ENCODE measurements around the gene COQ4. TPM values are rescaled to one million over a fixed set of nuclear protein-coding genes. Genes with fewer than 3 reads are reported as not detected.

Gene COQ4
- total RNA-seq, 1 experiment from 2014 or later: 45.8 TPM

DNA sequence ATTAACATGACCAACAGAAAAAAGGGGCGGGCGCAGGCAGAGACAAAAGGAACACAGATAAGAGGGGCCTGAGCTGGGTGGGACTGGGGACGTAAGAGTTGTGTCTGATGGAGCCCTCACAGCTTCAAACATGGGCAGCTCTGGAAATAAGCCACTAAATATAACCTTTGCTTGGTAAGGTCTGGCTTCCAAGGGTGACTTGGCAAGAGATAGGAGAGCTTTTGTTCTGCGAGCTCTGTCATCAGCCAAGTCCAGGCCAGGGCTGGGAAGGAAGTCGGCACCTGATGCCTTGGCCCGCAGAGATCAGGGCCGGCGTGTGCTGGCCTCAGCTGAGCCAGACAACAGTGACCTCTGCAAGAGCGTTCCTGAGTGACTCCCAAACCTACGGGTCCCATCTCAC lies 12.2 kb upstream of the COQ4 start (continued):
- TF ChIP-seq SRF (IDR thresholded peaks at IDR 0.05; ENCODE audit: low read depth): no peak

DNA sequence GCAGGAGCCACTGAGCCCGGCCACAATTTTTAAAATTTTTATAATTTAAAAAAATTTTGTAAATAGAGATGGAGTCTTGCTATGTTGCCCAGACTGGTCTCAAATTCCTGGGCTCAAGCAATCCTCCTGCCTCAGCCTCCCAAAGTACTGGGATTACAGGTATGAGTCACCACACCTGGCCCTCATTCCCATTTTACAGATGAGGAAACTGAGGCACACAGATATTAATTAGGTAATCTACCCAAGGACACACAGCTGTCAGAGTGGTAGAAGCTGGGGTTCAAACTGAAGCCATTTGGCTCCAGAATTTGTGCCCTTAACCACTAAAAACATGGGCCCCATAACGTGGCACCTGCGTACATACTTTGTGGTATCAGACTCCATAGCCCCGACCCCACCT lies 7.9 kb upstream of the COQ4 start:
- Histone ChIP-seq H3K9ac (ENCODE audit: low read length) (no peak overlapping the region), H3K27ac (ENCODE audit: low read depth, low read length) (no peak overlapping the region), H3K9me3 (ENCODE audit: control insufficient read depth in 1 of 2, insufficient read depth in 1 of 2, low read depth in 1 of 2, low read length in 2 of 2) (no peaks in the 10 kb centered on the region), H4K20me1 (ENCODE audit: insufficient read depth) (no peaks in the 10 kb centered on the region), H3K79me2 (ENCODE audit: insufficient read depth, low read length) (no peaks in the 10 kb centered on the region), H3K27me3 (ENCODE audit: insufficient read depth, low read length) (no peaks in the 10 kb centered on the region), H2AFZ (ENCODE audit: low read depth, low read length, poor library complexity, severe bottlenecking) (no peak overlapping the region), H3K4me3 (replicated peaks in 1 of 2; ENCODE audit: low read depth in 1 of 2, low read length in 2 of 2) (no peak overlapping the region), H3K9me2 (ENCODE audit: insufficient read depth) (no peaks in the 10 kb centered on the region), H3K4me2 (ENCODE audit: low read length) (no peak overlapping the region), H3K4me1 (ENCODE audit: control insufficient read depth in 1 of 2, insufficient read depth in 2 of 2, low read length in 2 of 2) (no peaks in the 10 kb centered on the region), H3K36me3 (ENCODE audit: control insufficient read depth in 1 of 2, insufficient read depth in 2 of 2, low read length in 2 of 2) (peaks cover 21 to 23% of the 10 kb centered on the region in 2 experiments)
- ATAC-seq (no peak), DNase-seq (ENCODE audit: low read depth, low spot score) (no peak)
- intact Hi-C loops (cut with micrococcal nuclease): no loop called here
- ChIA-PET CTCF (no interaction called here), RAD21 (ENCODE audit: low non-redundant PET in 1 of 2, low total read pairs in 2 of 2, uncharacterized antibody in 2 of 2, unreplicated experiment in 2 of 2) (no interaction called here), POLR2A (no interaction called here)
- BruUV-seq (replicated peaks): no TSS peak
- TF ChIP-seq, protein P1, sequence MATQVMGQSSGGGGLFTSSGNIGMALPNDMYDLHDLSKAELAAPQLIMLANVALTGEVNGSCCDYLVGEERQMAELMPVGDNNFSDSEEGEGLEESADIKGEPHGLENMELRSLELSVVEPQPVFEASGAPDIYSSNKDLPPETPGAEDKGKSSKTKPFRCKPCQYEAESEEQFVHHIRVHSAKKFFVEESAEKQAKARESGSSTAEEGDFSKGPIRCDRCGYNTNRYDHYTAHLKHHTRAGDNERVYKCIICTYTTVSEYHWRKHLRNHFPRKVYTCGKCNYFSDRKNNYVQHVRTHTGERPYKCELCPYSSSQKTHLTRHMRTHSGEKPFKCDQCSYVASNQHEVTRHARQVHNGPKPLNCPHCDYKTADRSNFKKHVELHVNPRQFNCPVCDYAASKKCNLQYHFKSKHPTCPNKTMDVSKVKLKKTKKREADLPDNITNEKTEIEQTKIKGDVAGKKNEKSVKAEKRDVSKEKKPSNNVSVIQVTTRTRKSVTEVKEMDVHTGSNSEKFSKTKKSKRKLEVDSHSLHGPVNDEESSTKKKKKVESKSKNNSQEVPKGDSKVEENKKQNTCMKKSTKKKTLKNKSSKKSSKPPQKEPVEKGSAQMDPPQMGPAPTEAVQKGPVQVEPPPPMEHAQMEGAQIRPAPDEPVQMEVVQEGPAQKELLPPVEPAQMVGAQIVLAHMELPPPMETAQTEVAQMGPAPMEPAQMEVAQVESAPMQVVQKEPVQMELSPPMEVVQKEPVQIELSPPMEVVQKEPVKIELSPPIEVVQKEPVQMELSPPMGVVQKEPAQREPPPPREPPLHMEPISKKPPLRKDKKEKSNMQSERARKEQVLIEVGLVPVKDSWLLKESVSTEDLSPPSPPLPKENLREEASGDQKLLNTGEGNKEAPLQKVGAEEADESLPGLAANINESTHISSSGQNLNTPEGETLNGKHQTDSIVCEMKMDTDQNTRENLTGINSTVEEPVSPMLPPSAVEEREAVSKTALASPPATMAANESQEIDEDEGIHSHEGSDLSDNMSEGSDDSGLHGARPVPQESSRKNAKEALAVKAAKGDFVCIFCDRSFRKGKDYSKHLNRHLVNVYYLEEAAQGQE (IDR thresholded peaks at IDR 0.05; ENCODE audit: low read depth): no peak
- TF ChIP-seq SIN3A (IDR thresholded peaks at IDR 0.05; ENCODE audit: low read depth) (no peak), EZH2 (IDR thresholded peaks at IDR 0.05) (no peak), JUND (IDR thresholded peaks at IDR 0.05) (no peak), TCF7L2 (IDR thresholded peaks at IDR 0.05; ENCODE audit: borderline replicate concordance, extremely low read depth, insufficient read depth, insufficient read length) (no peak), ELF1 (IDR thresholded peaks at IDR 0.05; ENCODE audit: borderline replicate concordance, low read depth) (no peak), SP1 (IDR thresholded peaks at IDR 0.05; ENCODE audit: low read depth) (no peak), EZH2phosphoT487 (IDR thresholded peaks at IDR 0.05; ENCODE audit: borderline replicate concordance) (no peak), CEBPB (IDR thresholded peaks at IDR 0.05; ENCODE audit: low read depth) (no peak), ZFX (IDR thresholded peaks at IDR 0.05) (no peak)

All from HCT116 (cell line).